Osteoblast (primary cell): ENCODE results near the gene IFT20. TPM values are rescaled to one million over a fixed set of nuclear protein-coding genes. Genes with fewer than 3 reads are reported as not detected.

Experiments
- DNase-seq: peaks from one replicate; pipeline ENCODE4 v3.0.0; 2011; ENCODE audit warnings: low spot score, mixed read lengths; ENCODE audit not compliant: insufficient read length; ENCODE audit errors: missing footprints
- H2AFZ ChIP-seq: 2 replicates; pipeline ENCODE4 v1.6.0; 2011; ENCODE audit warnings: mild to moderate bottlenecking, low read length
- H3K27ac ChIP-seq: 2 replicates; pipeline ENCODE4 v1.5.1; 2011; ENCODE audit warnings: mild to moderate bottlenecking, low read depth, low read length, moderate library complexity
- H3K27me3 ChIP-seq: 2 replicates; pipeline ENCODE4 v1.6.0; 2012; ENCODE audit warnings: mild to moderate bottlenecking, control low read depth, inconsistent platforms, low read length, moderate library complexity; ENCODE audit not compliant: insufficient read depth
- H3K36me3 ChIP-seq: 2 replicates; pipeline ENCODE4 v1.5.1; 2011; ENCODE audit warnings: mild to moderate bottlenecking, low read length, control low read depth, moderate library complexity; ENCODE audit not compliant: insufficient read depth
- H3K4me1 ChIP-seq: 2 replicates; pipeline ENCODE4 v1.5.1; 2011; ENCODE audit warnings: mild to moderate bottlenecking, low read length, control low read depth, moderate library complexity; ENCODE audit not compliant: insufficient read depth
- H3K4me2 ChIP-seq: 2 replicates; pipeline ENCODE4 v1.6.0; 2011; ENCODE audit warnings: mild to moderate bottlenecking, low read length; ENCODE audit not compliant: insufficient read depth
- H3K4me3 ChIP-seq: fragments of 200-600 bp; sonication (generic); 3 replicates; pipeline ENCODE4 v1.5.1; 2012; ENCODE audit warnings: mild to moderate bottlenecking, low read length, inconsistent platforms; ENCODE audit not compliant: insufficient read depth
- H3K79me2 ChIP-seq: 2 replicates; pipeline ENCODE4 v1.6.0; 2012; ENCODE audit warnings: mild to moderate bottlenecking, low read length, control low read depth, inconsistent platforms; ENCODE audit not compliant: insufficient read depth
- H3K9me3 ChIP-seq: 2 replicates; pipeline ENCODE4 v1.5.1; 2011; ENCODE audit warnings: low read depth, low read length, control low read depth
- H4K20me1 ChIP-seq: 2 replicates; pipeline ENCODE4 v1.6.0; 2012; ENCODE audit warnings: mild to moderate bottlenecking, low read length, control low read depth; ENCODE audit not compliant: insufficient read depth
- total RNA-seq: library from RNA; depleted of rRNA; stranded (reverse); fragments of >200 nt; gene quantifications from 2 replicates; pipeline ENCODE4 v1.2.3, GENCODE V29; 2012
- TF ChIP-seq, protein P1 (sequence below): IDR thresholded peaks from 2 replicates; pipeline ENCODE4 v1.5.1; 2011; ENCODE audit warnings: mild to moderate bottlenecking, low read depth, low read length, moderate library complexity; ENCODE audit errors: extremely low read depth

IFT20 gene
- total RNA-seq, 1 donor, result 59.4 TPM

DNA sequence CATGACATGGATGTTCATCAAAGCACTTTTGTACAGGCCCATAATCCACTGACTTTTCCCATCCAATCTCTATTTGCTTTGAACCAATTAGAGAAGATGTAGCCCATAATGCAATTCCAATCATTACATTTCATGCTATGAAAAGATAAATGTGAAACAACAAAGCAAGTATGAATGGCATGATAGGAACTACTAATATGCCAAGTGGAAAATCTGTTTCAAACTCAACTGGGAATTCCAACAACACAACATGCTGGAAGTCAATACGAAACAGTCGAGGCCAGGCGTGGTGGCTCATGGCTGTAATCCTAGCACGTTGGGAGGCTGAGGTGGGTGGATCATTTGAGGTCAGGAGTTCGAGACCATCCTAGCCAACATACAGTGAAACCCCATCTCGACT is 55.9 kb downstream of the IFT20 start:
- no peaks in the 10 kb centered on the region for H4K20me1 ChIP-seq
- TF ChIP-seq, protein P1, sequence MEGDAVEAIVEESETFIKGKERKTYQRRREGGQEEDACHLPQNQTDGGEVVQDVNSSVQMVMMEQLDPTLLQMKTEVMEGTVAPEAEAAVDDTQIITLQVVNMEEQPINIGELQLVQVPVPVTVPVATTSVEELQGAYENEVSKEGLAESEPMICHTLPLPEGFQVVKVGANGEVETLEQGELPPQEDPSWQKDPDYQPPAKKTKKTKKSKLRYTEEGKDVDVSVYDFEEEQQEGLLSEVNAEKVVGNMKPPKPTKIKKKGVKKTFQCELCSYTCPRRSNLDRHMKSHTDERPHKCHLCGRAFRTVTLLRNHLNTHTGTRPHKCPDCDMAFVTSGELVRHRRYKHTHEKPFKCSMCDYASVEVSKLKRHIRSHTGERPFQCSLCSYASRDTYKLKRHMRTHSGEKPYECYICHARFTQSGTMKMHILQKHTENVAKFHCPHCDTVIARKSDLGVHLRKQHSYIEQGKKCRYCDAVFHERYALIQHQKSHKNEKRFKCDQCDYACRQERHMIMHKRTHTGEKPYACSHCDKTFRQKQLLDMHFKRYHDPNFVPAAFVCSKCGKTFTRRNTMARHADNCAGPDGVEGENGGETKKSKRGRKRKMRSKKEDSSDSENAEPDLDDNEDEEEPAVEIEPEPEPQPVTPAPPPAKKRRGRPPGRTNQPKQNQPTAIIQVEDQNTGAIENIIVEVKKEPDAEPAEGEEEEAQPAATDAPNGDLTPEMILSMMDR, result no peak
- no peak overlapping the region for H2AFZ ChIP-seq
- H3K4me1 ChIP-seq, result peaks cover 26% of the 10 kb centered on the region
- H3K9me3 ChIP-seq, result no peaks in the 10 kb centered on the region
- H3K27me3 ChIP-seq, result no peaks in the 10 kb centered on the region
- H3K79me2 ChIP-seq, result no peaks in the 10 kb centered on the region
- no peaks in the 10 kb centered on the region for H3K36me3 ChIP-seq
- peak overlapping the region; percentile 19 for H3K27ac ChIP-seq
- H3K4me2 ChIP-seq, result no peak overlapping the region
- no peak overlapping the region for H3K4me3 ChIP-seq
- no peak for DNase-seq

Other genes starting within 250 kb of the IFT20 start
- 20.6 TPM in 2 replicates for gene TMEM97, start 16.3 kb downstream of the IFT20 start, total RNA-seq
- gene TNFAIP1, start 289 bp upstream of the IFT20 start, total RNA-seq, result 31.8 and 33.3 TPM in 2 replicates
- 82.9 and 84.6 TPM in 2 replicates for gene POLDIP2, start 22.1 kb upstream of the IFT20 start, total RNA-seq
- not detected in 2 replicates for gene SEBOX, start 29.7 kb upstream of the IFT20 start, total RNA-seq
- under 0.01 TPM in 1 of 2 replicates, not detected in the other for gene VTN, start 34.8 kb upstream of the IFT20 start, total RNA-seq
- 5.8 and 5.9 TPM in 2 replicates for gene SARM1, start 36.2 kb upstream of the IFT20 start, total RNA-seq
- gene SLC46A1, start 70.7 kb upstream of the IFT20 start, total RNA-seq, result 6.8 and 8.0 TPM in 2 replicates
- gene SLC13A2, start 138.2 kb upstream of the IFT20 start, total RNA-seq, result not detected in 2 replicates
- gene FOXN1, start 170.9 kb upstream of the IFT20 start, total RNA-seq, result not detected in 2 replicates
- 23.2 and 25.0 TPM in 2 replicates for gene UNC119, start 217.2 kb upstream of the IFT20 start, total RNA-seq
- 49.9 and 54.5 TPM in 2 replicates for gene PIGS, start 236.1 kb upstream of the IFT20 start, total RNA-seq
- gene ALDOC, start 241.4 kb upstream of the IFT20 start, total RNA-seq, result 9.4 and 17.0 TPM in 2 replicates